Astrocyte (in vitro differentiated cells and primary cell): ENCODE data around the gene CLINT1. TPM values are rescaled to one million over a fixed set of nuclear protein-coding genes. Genes with fewer than 3 reads are reported as not detected.

Experiments used
- DNase-seq: peaks from one replicate; pipeline ENCODE4 v3.0.0-alpha.2; 2010; ENCODE audit warnings: low read depth
- FAIRE-seq: peaks from 2 replicates; lab custom pipeline; 2011; peaks lifted over from hg19 to GRCh38; lab: Jason Lieb, UNC
- H2AFZ ChIP-seq: 2 replicates; pipeline ENCODE4 v1.6.0; 2012; ENCODE audit warnings: low read depth, low read length, inconsistent platforms
- H3K27ac ChIP-seq: 2 replicates; pipeline ENCODE4 v1.5.1; 2011; ENCODE audit warnings: low read depth, low read length, inconsistent platforms
- H3K27me3 ChIP-seq: 2 replicates; pipeline ENCODE4 v1.6.0; 2011; ENCODE audit warnings: low read length, inconsistent platforms; ENCODE audit not compliant: insufficient read depth
- H3K36me3 ChIP-seq: 2 replicates; pipeline ENCODE4 v1.5.1; 2011; ENCODE audit warnings: low read length, inconsistent platforms; ENCODE audit not compliant: insufficient read depth
- H3K4me1 ChIP-seq: 2 replicates; pipeline ENCODE4 v1.5.1; 2011; ENCODE audit warnings: low read length, inconsistent platforms; ENCODE audit not compliant: insufficient read depth
- H3K4me2 ChIP-seq: 2 replicates; pipeline ENCODE4 v1.6.0; 2012; ENCODE audit warnings: low read length, inconsistent platforms
- H3K4me3 ChIP-seq: 2 replicates; pipeline ENCODE4 v1.5.1; 2011; ENCODE audit warnings: low read depth, mild to moderate bottlenecking, low read length, inconsistent platforms; ENCODE audit not compliant: insufficient read depth
- H3K79me2 ChIP-seq: 2 replicates; pipeline ENCODE4 v1.6.0; 2012; ENCODE audit warnings: mild to moderate bottlenecking, low read length, inconsistent platforms; ENCODE audit not compliant: insufficient read depth
- H3K9ac ChIP-seq: 2 replicates; pipeline ENCODE4 v1.6.0; 2012; ENCODE audit warnings: mild to moderate bottlenecking, low read length, inconsistent platforms
- H3K9me3 ChIP-seq: 2 replicates; pipeline ENCODE4 v1.5.1; 2012; ENCODE audit warnings: low read depth, mild to moderate bottlenecking, low read length, inconsistent platforms; ENCODE audit not compliant: insufficient read depth
- H4K20me1 ChIP-seq: 2 replicates; pipeline ENCODE4 v1.6.0; 2012; ENCODE audit warnings: low read length, inconsistent platforms; ENCODE audit not compliant: insufficient read depth
- H3K27ac Mint-ChIP-seq: one replicate; pipeline ENCODE4 v1.8.0; 2021; ENCODE audit warnings: mild to moderate bottlenecking, mixed read lengths; ENCODE audit not compliant: unreplicated experiment
- H3K27me3 Mint-ChIP-seq: one replicate; pipeline ENCODE4 v1.8.0; 2021; ENCODE audit warnings: low read depth, mixed read lengths; ENCODE audit not compliant: unreplicated experiment
- H3K36me3 Mint-ChIP-seq: one replicate; pipeline ENCODE4 v1.8.0; 2021; ENCODE audit warnings: low read depth, mixed read lengths; ENCODE audit not compliant: unreplicated experiment
- H3K4me1 Mint-ChIP-seq: one replicate; pipeline ENCODE4 v1.8.0; 2021; ENCODE audit warnings: low read depth, mixed read lengths; ENCODE audit not compliant: unreplicated experiment
- H3K4me3 Mint-ChIP-seq: one replicate; pipeline ENCODE4 v1.8.0; 2021; ENCODE audit warnings: mild to moderate bottlenecking, moderate library complexity, mixed read lengths; ENCODE audit not compliant: unreplicated experiment
- H3K9me3 Mint-ChIP-seq: one replicate; pipeline ENCODE4 v1.8.0; 2021; ENCODE audit warnings: mild to moderate bottlenecking, mixed read lengths; ENCODE audit not compliant: unreplicated experiment
- EZH2 ChIP-seq: IDR thresholded peaks from 2 replicates; pipeline ENCODE4 v1.6.1; 2012; ENCODE audit warnings: mild to moderate bottlenecking, low read length, inconsistent platforms; ENCODE audit not compliant: insufficient read depth
- total RNA-seq: library from RNA; stranded (reverse); gene quantifications from 2 replicates; pipeline ENCODE4 v1.2.1, GENCODE V29; 2021
- TF ChIP-seq, protein P1 (sequence below): IDR thresholded peaks from 2 replicates; pipeline ENCODE4 v1.5.1; 2011; ENCODE audit warnings: low read depth, mild to moderate bottlenecking, inconsistent platforms, low read length, moderate library complexity; ENCODE audit not compliant: insufficient read depth

Gene CLINT1
- total RNA-seq, 1 donor from 2014 or later: 100 TPM

- no peak overlapping the region for H3K4me3 Mint-ChIP-seq
- no peaks in the 10 kb centered on the region for H3K4me1 ChIP-seq
- H3K27ac ChIP-seq: no peak overlapping the region
- no peak overlapping the region for H2AFZ ChIP-seq
- FAIRE-seq: no peak
- no peaks in the 10 kb centered on the region for H3K27me3 Mint-ChIP-seq
- peaks cover 9% of the 10 kb centered on the region for H3K36me3 Mint-ChIP-seq
- H3K9me3 Mint-ChIP-seq: no peaks in the 10 kb centered on the region
- H3K36me3 ChIP-seq: no peaks in the 10 kb centered on the region
- peaks cover 91% of the 10 kb centered on the region for H4K20me1 ChIP-seq
- no peak overlapping the region for H3K4me3 ChIP-seq
- no peak for DNase-seq
- H3K9me3 ChIP-seq: no peaks in the 10 kb centered on the region
- no peak overlapping the region for H3K4me2 ChIP-seq
- H3K27me3 ChIP-seq: no peaks in the 10 kb centered on the region
- peaks cover 10% of the 10 kb centered on the region for H3K4me1 Mint-ChIP-seq
- H3K79me2 ChIP-seq: peaks cover 95% of the 10 kb centered on the region
- no peak overlapping the region for H3K27ac Mint-ChIP-seq
- H3K9ac ChIP-seq: no peak overlapping the region
- no peak for TF ChIP-seq EZH2
Measured at GRCh38 chr5:157845914-157846598, 12.9 kb downstream of the CLINT1 start.

GRCh38 chr5:157842787-157843186 lies 16.2 kb downstream of the CLINT1 start:
- Histone ChIP-seq H2AFZ (no peak overlapping the region), H3K4me1 (no peaks in the 10 kb centered on the region), H3K27ac (no peak overlapping the region), H3K9me3 (no peaks in the 10 kb centered on the region), H3K9ac (no peak overlapping the region), H3K36me3 (no peaks in the 10 kb centered on the region), H4K20me1 (peaks cover 89% of the 10 kb centered on the region), H3K4me3 (no peak overlapping the region), H3K79me2 (peaks cover 93% of the 10 kb centered on the region), H3K4me2 (no peak overlapping the region), H3K27me3 (no peaks in the 10 kb centered on the region)
- DNase-seq: no peak
- Mint-ChIP-seq H3K4me3 (no peak overlapping the region), H3K27ac (no peak overlapping the region), H3K36me3 (peaks cover 9% of the 10 kb centered on the region), H3K9me3 (no peaks in the 10 kb centered on the region), H3K4me1 (peaks cover 6% of the 10 kb centered on the region), H3K27me3 (no peaks in the 10 kb centered on the region)
- FAIRE-seq: no peak
- TF ChIP-seq, protein P1, sequence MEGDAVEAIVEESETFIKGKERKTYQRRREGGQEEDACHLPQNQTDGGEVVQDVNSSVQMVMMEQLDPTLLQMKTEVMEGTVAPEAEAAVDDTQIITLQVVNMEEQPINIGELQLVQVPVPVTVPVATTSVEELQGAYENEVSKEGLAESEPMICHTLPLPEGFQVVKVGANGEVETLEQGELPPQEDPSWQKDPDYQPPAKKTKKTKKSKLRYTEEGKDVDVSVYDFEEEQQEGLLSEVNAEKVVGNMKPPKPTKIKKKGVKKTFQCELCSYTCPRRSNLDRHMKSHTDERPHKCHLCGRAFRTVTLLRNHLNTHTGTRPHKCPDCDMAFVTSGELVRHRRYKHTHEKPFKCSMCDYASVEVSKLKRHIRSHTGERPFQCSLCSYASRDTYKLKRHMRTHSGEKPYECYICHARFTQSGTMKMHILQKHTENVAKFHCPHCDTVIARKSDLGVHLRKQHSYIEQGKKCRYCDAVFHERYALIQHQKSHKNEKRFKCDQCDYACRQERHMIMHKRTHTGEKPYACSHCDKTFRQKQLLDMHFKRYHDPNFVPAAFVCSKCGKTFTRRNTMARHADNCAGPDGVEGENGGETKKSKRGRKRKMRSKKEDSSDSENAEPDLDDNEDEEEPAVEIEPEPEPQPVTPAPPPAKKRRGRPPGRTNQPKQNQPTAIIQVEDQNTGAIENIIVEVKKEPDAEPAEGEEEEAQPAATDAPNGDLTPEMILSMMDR: no peak
- no peak for TF ChIP-seq EZH2

GRCh38 chr5:157842185-157842584 lies 16.8 kb downstream of the CLINT1 start:
- H3K4me3 ChIP-seq: no peak overlapping the region
- H2AFZ ChIP-seq: no peak overlapping the region
- FAIRE-seq (no peak), DNase-seq (no peak)
- Mint-ChIP-seq H3K27me3 (no peaks in the 10 kb centered on the region), H3K9me3 (no peaks in the 10 kb centered on the region), H3K27ac (no peak overlapping the region), H3K4me1 (peaks cover 6% of the 10 kb centered on the region), H3K36me3 (peaks cover 11% of the 10 kb centered on the region), H3K4me3 (no peak overlapping the region)
- H4K20me1 ChIP-seq: peaks cover 89% of the 10 kb centered on the region
- no peak overlapping the region for H3K9ac ChIP-seq
- H3K79me2 ChIP-seq: peaks cover 93% of the 10 kb centered on the region
- TF ChIP-seq EZH2: no peak
- TF ChIP-seq, protein P1: no peak
- no peaks in the 10 kb centered on the region for H3K36me3 ChIP-seq
- H3K9me3 ChIP-seq: no peaks in the 10 kb centered on the region
- no peak overlapping the region for H3K4me2 ChIP-seq
- no peaks in the 10 kb centered on the region for H3K4me1 ChIP-seq
- H3K27me3 ChIP-seq: no peaks in the 10 kb centered on the region
- H3K27ac ChIP-seq: no peak overlapping the region
